Mucosa of descending colon (tissue), 3 donors: ENCODE measurements around the gene SLIT1. TPM values are rescaled to one million over a fixed set of nuclear protein-coding genes. Genes with fewer than 3 reads are reported as not detected.

Experiments
- ATAC-seq: fragments of 200-7000 bp; cut with Tn5 transposase; one replicate; pipeline ENCODE4 v1.9.1; 2020; ENCODE audit warnings: mild to moderate bottlenecking, moderate library complexity
- DNase-seq, 3 donors: peaks; one replicate each; pipeline ENCODE4 v3.0.0-alpha.2; 2020
- H3K36me3 ChIP-seq: fragments of 200-600 bp; one replicate; pipeline ENCODE4 v1.8.0; 2021; ENCODE audit warnings: low read depth, mild to moderate bottlenecking
- H3K4me1 ChIP-seq: fragments of 200-600 bp; one replicate; pipeline ENCODE4 v1.8.0; 2021; ENCODE audit warnings: low read depth, mild to moderate bottlenecking
- H3K4me3 ChIP-seq: fragments of 200-600 bp; one replicate; pipeline ENCODE4 v1.8.0; 2021; ENCODE audit warnings: mild to moderate bottlenecking
- H3K9me3 ChIP-seq: fragments of 200-600 bp; one replicate; pipeline ENCODE4 v1.8.0; 2021; ENCODE audit warnings: mild to moderate bottlenecking
- CTCF ChIP-seq: fragments of 200-600 bp; IDR thresholded peaks from one replicate; pipeline ENCODE4 v1.8.0; 2022; ENCODE audit warnings: antibody characterized with exemption, mild to moderate bottlenecking
- intact Hi-C, 2 donors: fragments of 100-400 bp; cut with DNase I in 1 of 2; cut with micrococcal nuclease in 1 of 2; formaldehyde crosslinking; loops; one replicate each; pipeline versions ENCODE4 v1.11.0 to v1.11.1; 2022; cut with DNase I, micrococcal nuclease
- total RNA-seq, 3 donors: library from RNA; stranded (reverse); fragmentation: NEBNext Ultra II Directional in 2 of 3; extraction: Animal tissue kit (Norgen Biotek cat#: 25700) in 2 of 3; gene quantifications; one replicate each; pipeline versions ENCODE4 v1.2.1 to v1.2.4, GENCODE V29; 2021 to 2023
- donor health status: DM: no; HTN: no; CAD: no; lungs with moderate emphysema.
- donor health status: DM: no; HTN: no; CAD: no.
- donor health status: DM: no; HTN: yes; CAD: no.

The SLIT1 gene
- total RNA-seq, 3 donors from 2014 or later, result 0.17 to 1.1 (median 0.24) TPM

GRCh38 chr10:97228775-97229157 lies 43.0 kb upstream of the SLIT1 start:
- H3K4me3 ChIP-seq, result no peak overlapping the region
- intact Hi-C loops, result no loop called here
- no peaks in the 10 kb centered on the region for H3K4me1 ChIP-seq
- no peak for TF ChIP-seq CTCF
- ATAC-seq, result no peak
- no peaks in the 10 kb centered on the region for H3K9me3 ChIP-seq
- DNase-seq, result no peak
- H3K36me3 ChIP-seq, result no peaks in the 10 kb centered on the region

GRCh38 chr10:97228130-97228774 lies 42.5 kb upstream of the SLIT1 start:
- no peaks in the 10 kb centered on the region for H3K9me3 ChIP-seq
- H3K4me3 ChIP-seq, result no peak overlapping the region
- intact Hi-C loops, result no loop called here
- no peak for TF ChIP-seq CTCF
- DNase-seq, result no peak
- no peaks in the 10 kb centered on the region for H3K36me3 ChIP-seq
- H3K4me1 ChIP-seq, result no peaks in the 10 kb centered on the region
- ATAC-seq, result no peak

GRCh38 chr10:97226398-97226797 lies 40.6 kb upstream of the SLIT1 start:
- intact Hi-C loops, result no loop called here
- Histone ChIP-seq H3K4me1 (no peaks in the 10 kb centered on the region), H3K9me3 (no peaks in the 10 kb centered on the region), H3K4me3 (no peak overlapping the region), H3K36me3 (no peaks in the 10 kb centered on the region)
- no peak for DNase-seq
- TF ChIP-seq CTCF, result no peak
- no peak for ATAC-seq

GRCh38 chr10:97224483-97225435 lies 39.0 kb upstream of the SLIT1 start:
- no peak for TF ChIP-seq CTCF
- H3K36me3 ChIP-seq, result no peaks in the 10 kb centered on the region
- intact Hi-C loops, result no loop called here
- H3K4me3 ChIP-seq, result no peak overlapping the region
- H3K9me3 ChIP-seq, result no peaks in the 10 kb centered on the region
- no peak for DNase-seq
- ATAC-seq, result no peak
- H3K4me1 ChIP-seq, result no peaks in the 10 kb centered on the region

GRCh38 chr10:97222326-97222961 lies 36.7 kb upstream of the SLIT1 start:
- no peak for TF ChIP-seq CTCF
- intact Hi-C loops, result no loop called here
- no peak for ATAC-seq
- H3K36me3 ChIP-seq, result no peaks in the 10 kb centered on the region
- H3K4me3 ChIP-seq, result no peak overlapping the region
- no peaks in the 10 kb centered on the region for H3K4me1 ChIP-seq
- H3K9me3 ChIP-seq, result no peaks in the 10 kb centered on the region
- no peak for DNase-seq
